ENCODE measurements around the gene FAHD2A.

The FAHD2A gene

DNA sequence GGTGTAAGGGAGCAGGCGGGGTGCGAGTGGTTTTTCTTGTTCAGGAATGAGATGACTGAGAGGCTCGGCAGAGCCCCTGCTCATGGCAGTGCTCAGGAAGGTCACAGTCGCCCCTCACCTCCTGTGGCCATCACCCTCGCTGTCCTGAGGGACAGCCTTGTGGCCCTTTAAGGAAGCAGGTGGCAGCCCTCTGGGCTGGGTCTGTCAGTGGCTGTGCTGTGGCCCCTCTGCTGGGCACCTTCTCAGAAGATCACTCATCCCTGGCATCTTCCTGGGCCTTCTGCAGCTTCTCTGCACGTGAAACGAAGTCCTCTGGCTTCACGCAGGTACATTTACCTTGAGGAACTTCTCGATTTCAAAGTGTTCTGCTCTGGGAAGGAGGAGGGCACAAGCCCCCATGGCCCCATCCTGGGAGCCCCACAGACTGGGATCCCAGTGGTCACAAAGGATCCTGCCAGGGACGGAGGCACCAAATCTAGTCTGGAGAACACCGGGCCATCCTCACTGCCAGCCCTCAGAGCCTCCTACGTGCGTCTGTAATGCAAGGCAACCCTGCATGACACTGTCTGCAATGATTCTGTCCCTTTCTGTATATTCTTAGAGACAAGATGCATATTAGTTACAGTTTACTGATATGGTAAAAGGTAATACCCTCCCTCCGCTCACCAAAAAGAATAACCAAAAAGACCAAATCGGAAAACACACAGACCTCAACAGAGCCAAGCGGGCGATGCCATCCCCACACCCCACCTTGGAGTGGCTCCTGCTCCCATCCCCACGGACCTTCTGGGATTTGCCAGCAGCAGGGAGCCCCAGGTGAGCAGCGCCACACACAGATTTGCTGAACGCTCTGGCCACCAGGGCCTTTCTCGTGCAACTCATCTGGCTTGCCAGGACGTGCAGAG is 25.9 kb upstream of the FAHD2A start:
- TF ChIP-seq TCF12 (IDR thresholded peaks at IDR 0.05; ENCODE audit: low read depth): no peak
- TF ChIP-seq ZBTB7A (IDR thresholded peaks at IDR 0.05; ENCODE audit: low read depth): no peak
- TF ChIP-seq RAD21 (IDR thresholded peaks at IDR 0.05; ENCODE audit: low read depth): no peak

DNA sequence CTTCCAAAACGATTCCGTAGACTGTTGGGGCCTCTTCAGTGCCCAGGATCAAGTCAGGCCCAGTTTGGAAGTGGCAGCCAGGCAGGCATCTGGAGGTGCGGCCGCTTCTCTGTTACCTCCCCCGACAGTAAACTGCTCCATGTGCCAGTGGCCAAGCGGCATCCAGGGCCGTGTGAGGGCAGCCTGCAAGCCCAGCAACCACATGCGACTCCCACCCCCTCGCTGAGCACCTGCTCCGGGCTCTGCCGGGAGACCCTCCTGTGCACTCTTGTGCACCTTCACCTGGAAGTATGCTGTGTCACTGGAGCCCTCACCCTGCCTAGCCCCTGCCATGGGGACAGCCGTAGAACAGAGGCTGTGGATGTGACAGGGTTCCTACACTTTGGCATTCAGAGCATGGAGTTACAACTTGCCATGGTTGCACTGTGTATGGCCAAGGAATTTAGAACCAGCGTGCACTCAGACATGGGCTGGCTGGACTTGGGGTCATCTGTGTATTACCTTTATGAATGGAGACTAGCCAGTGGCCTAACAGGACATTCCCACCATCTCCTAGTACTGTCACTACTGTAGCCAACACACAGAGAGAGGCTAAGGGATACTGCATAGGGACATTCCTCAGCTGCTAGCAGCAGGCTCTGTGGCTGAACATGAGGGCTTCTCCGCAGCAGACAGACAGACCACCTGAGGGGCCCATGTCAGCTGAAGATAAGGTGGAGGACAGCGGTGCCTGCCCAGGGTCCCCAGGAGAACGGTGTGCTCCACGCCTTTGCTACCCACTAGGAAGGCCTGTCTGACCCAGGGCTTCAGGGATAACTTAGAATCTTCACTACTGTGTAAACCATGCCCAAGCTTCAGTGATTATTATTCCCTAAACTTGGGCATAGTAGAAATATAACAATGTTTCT is 25.0 kb upstream of the FAHD2A start:
- no peak for TF ChIP-seq EP300 (IDR thresholded peaks at IDR 0.05; ENCODE audit: borderline replicate concordance)

GRCh38 chr2:95379371-95379831 is 23.1 kb upstream of the FAHD2A start:
- TF ChIP-seq EP300 (IDR thresholded peaks at IDR 0.05; ENCODE audit: borderline replicate concordance) (no peak), CEBPB (IDR thresholded peaks at IDR 0.05) (no peak), YY1 (IDR thresholded peaks at IDR 0.05; ENCODE audit: low read depth) (no peak), RAD21 (IDR thresholded peaks at IDR 0.05; ENCODE audit: low read depth) (no peak), EGR1 (IDR thresholded peaks at IDR 0.05) (no peak), NFIC (IDR thresholded peaks at IDR 0.05) (no peak), FOXM1 (IDR thresholded peaks at IDR 0.05; ENCODE audit: borderline replicate concordance, low read depth) (no peak), TEAD4 (IDR thresholded peaks at IDR 0.05) (no peak), ZBTB7A (IDR thresholded peaks at IDR 0.05; ENCODE audit: low read depth) (no peak), TAF1 (IDR thresholded peaks at IDR 0.05; ENCODE audit: low read depth) (no peak), TCF12 (IDR thresholded peaks at IDR 0.05; ENCODE audit: low read depth) (no peak), CREB1 (IDR thresholded peaks at IDR 0.05; ENCODE audit: low read depth) (no peak)
- TF ChIP-seq, protein P1, sequence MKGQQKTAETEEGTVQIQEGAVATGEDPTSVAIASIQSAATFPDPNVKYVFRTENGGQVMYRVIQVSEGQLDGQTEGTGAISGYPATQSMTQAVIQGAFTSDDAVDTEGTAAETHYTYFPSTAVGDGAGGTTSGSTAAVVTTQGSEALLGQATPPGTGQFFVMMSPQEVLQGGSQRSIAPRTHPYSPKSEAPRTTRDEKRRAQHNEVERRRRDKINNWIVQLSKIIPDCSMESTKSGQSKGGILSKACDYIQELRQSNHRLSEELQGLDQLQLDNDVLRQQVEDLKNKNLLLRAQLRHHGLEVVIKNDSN (IDR thresholded peaks at IDR 0.05): no peak
- TF ChIP-seq, protein P2, sequence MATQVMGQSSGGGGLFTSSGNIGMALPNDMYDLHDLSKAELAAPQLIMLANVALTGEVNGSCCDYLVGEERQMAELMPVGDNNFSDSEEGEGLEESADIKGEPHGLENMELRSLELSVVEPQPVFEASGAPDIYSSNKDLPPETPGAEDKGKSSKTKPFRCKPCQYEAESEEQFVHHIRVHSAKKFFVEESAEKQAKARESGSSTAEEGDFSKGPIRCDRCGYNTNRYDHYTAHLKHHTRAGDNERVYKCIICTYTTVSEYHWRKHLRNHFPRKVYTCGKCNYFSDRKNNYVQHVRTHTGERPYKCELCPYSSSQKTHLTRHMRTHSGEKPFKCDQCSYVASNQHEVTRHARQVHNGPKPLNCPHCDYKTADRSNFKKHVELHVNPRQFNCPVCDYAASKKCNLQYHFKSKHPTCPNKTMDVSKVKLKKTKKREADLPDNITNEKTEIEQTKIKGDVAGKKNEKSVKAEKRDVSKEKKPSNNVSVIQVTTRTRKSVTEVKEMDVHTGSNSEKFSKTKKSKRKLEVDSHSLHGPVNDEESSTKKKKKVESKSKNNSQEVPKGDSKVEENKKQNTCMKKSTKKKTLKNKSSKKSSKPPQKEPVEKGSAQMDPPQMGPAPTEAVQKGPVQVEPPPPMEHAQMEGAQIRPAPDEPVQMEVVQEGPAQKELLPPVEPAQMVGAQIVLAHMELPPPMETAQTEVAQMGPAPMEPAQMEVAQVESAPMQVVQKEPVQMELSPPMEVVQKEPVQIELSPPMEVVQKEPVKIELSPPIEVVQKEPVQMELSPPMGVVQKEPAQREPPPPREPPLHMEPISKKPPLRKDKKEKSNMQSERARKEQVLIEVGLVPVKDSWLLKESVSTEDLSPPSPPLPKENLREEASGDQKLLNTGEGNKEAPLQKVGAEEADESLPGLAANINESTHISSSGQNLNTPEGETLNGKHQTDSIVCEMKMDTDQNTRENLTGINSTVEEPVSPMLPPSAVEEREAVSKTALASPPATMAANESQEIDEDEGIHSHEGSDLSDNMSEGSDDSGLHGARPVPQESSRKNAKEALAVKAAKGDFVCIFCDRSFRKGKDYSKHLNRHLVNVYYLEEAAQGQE (IDR thresholded peaks at IDR 0.05; ENCODE audit: low read depth): no peak
- TF ChIP-seq, protein P3, sequence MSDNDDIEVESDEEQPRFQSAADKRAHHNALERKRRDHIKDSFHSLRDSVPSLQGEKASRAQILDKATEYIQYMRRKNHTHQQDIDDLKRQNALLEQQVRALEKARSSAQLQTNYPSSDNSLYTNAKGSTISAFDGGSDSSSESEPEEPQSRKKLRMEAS (IDR thresholded peaks at IDR 0.05): no peak

GRCh38 chr2:95380280-95380679 is 22.2 kb upstream of the FAHD2A start:
- no peak for TF ChIP-seq CREB1 (IDR thresholded peaks at IDR 0.05; ENCODE audit: low read depth)
- TF ChIP-seq, protein P2 (IDR thresholded peaks at IDR 0.05; ENCODE audit: low read depth): no peak

- TF ChIP-seq TCF12 (IDR thresholded peaks at IDR 0.05; ENCODE audit: low read depth) (no peak), EGR1 (IDR thresholded peaks at IDR 0.05) (no peak), RAD21 (IDR thresholded peaks at IDR 0.05; ENCODE audit: low read depth) (no peak), CREB1 (IDR thresholded peaks at IDR 0.05; ENCODE audit: low read depth) (no peak), NFIC (IDR thresholded peaks at IDR 0.05) (no peak), YY1 (IDR thresholded peaks at IDR 0.05; ENCODE audit: low read depth) (no peak), TAF1 (IDR thresholded peaks at IDR 0.05; ENCODE audit: low read depth) (no peak), FOXM1 (IDR thresholded peaks at IDR 0.05; ENCODE audit: borderline replicate concordance, low read depth) (no peak), ZBTB7A (IDR thresholded peaks at IDR 0.05; ENCODE audit: low read depth) (no peak), EP300 (IDR thresholded peaks at IDR 0.05; ENCODE audit: borderline replicate concordance) (no peak), TEAD4 (IDR thresholded peaks at IDR 0.05) (no peak), CEBPB (IDR thresholded peaks at IDR 0.05) (no peak)
- TF ChIP-seq, protein P2 (IDR thresholded peaks at IDR 0.05; ENCODE audit: low read depth): no peak
- TF ChIP-seq, protein P3 (IDR thresholded peaks at IDR 0.05): no peak
- TF ChIP-seq, protein P1 (IDR thresholded peaks at IDR 0.05): no peak
Observed at GRCh38 chr2:95380731-95381130, 21.8 kb upstream of the FAHD2A start.

All from Ishikawa (cell line).